Heart left ventricle (tissue), 16 donors: ENCODE measurements around the gene SPRY4. TPM values are rescaled to one million over a fixed set of nuclear protein-coding genes. Genes with fewer than 3 reads are reported as not detected.

Experiments
- ATAC-seq, 4 donors: fragments of 200-7000 bp; cut with Tn5 transposase; one replicate each; pipeline ENCODE4 v1.9.1; 2020 to 2022; ENCODE audit warnings: moderate library complexity in 4 of 4, mild to moderate bottlenecking in 3 of 4, moderate number of reproducible peaks in 1 of 4
- DNase-seq, 5 donors: peaks; one replicate each; pipeline ENCODE4 v3.0.0-alpha.2; 2020
- H3K27ac ChIP-seq, 12 donors: fragments of 200-600 bp; sonication (generic) in 4 of 12; one replicate each; pipeline versions ENCODE4 v1.5.0 to v1.8.0; 2016 to 2022; ENCODE audit warnings: mild to moderate bottlenecking in 2 of 12
- H3K27me3 ChIP-seq, 9 donors: fragments of 200-600 bp; sonication (generic) in 2 of 9; one replicate each; pipeline versions ENCODE4 v1.5.1 to v1.8.0; 2016 to 2022; ENCODE audit warnings: mild to moderate bottlenecking in 3 of 9
- H3K36me3 ChIP-seq, 9 donors: fragments of 200-600 bp; sonication (generic) in 2 of 9; one replicate each; pipeline versions ENCODE4 v1.5.0 to v1.8.0; 2018 to 2022; ENCODE audit warnings: mild to moderate bottlenecking in 2 of 9
- H3K4me1 ChIP-seq, 12 donors: fragments of 200-600 bp; sonication (generic) in 4 of 12; one replicate each; pipeline versions ENCODE4 v1.5.0 to v1.8.0; 2016 to 2022; ENCODE audit warnings: mild to moderate bottlenecking in 3 of 12
- H3K4me3 ChIP-seq, 12 donors: fragments of 200-600 bp; sonication (generic) in 4 of 12; one replicate each; pipeline versions ENCODE4 v1.5.0 to v1.8.0; 2017 to 2022; ENCODE audit warnings: mild to moderate bottlenecking in 9 of 12, moderate library complexity in 4 of 12
- H3K9me3 ChIP-seq, 12 donors: fragments of 200-600 bp; sonication (generic) in 4 of 12; one replicate each; pipeline versions ENCODE4 v1.5.0 to v1.8.0; 2016 to 2022; ENCODE audit warnings: mild to moderate bottlenecking in 1 of 12
- POLR2A ChIP-seq, 2 donors: fragments of 450-650 bp; IDR thresholded peaks; one replicate each; pipeline ENCODE4 v1.6.1; 2017; ENCODE audit warnings: antibody characterized with exemption in 2 of 2, mild to moderate bottlenecking in 2 of 2, moderate library complexity in 2 of 2
- WGBS, 4 donors: extraction: QIAGEN DNeasy Blood & Tissue Kit in 2 of 4; methylation state at CpG; one replicate each; pipeline versions ENCODE4 v1.1.5 to v1.1.7; 2013 to 2018; 5-methylcytosine and 5-hydroxymethylcytosine counted together
- intact Hi-C, 10 donors: fragments of 100-400 bp; cut with DNase I; formaldehyde crosslinking; loops; one replicate each; pipeline versions ENCODE4 v1.11.1 to v1.14.2; 2022
- polyA plus RNA-seq, 2 donors: library from polyadenylated mRNA; stranded (reverse); fragments of 200-250 nt; gene quantifications; one replicate each; pipeline ENCODE4 v1.2.3, GENCODE V29; 2013
- total RNA-seq, 9 donors: library from RNA; depleted of rRNA in 2 of 9; stranded (reverse); fragments of >200 nt in 2 of 9; fragmentation: NEBNext Ultra II Directional in 3 of 9; extraction: Animal tissue kit (Norgen Biotek cat#: 25700) in 3 of 9; gene quantifications; one replicate each; pipeline versions ENCODE4 v1.1.0 to v1.2.4, GENCODE V29; 2016 to 2023
- TF ChIP-seq, protein P1 (sequence below), 12 donors: fragments of 200-600 bp; sonication (generic) in 4 of 12; IDR thresholded peaks; one replicate each; pipeline versions ENCODE4 v1.5.0 to v1.8.0; 2018 to 2022; ENCODE audit warnings: antibody characterized with exemption in 12 of 12, mild to moderate bottlenecking in 5 of 12
- donor health status: ischemic (EF 13 %, LVEDD 7.1; RV severe dilation, severe dysfunction).
- donor health status: healthy with polysubstance abuse.
- donor health status: DM: no; HTN: yes; CAD: no.
- donor health status: DM: no; HTN: no; CAD: no.
- donor health status: ischemic (EF 25% LVEDD 6.9; RV normal size, moderate dysfunction).
- donor health status: ischemic (EF 25% LVEDD 5.7; RV mildly dilated, moderate dysfunction).
- donor health status: healthy.
- donor health status: DM: yes; HTN: yes; CAD: no.
- donor health status: ischemic (EF 35%, LVEDD 5.7; RV mildly dilated, moderate dysfunction).
- donor health status: nonischemic (EF 11% LVEDD 7.7; RV severe dilation, severe dysfunction).
- donor health status: DM: yes; HTN: yes; CAD: no.
- donor health status: PGD.
- donor health status: ischemic (EF 29% LVEDD 5.4; RV normal size, mild dysfunction).
- donor health status: nonischemic (EF 23%, LVEDD 6.1; RV moderate dilation, normal function).

SPRY4 gene
- total and polyA plus RNA-seq, 11 donors, result 4.5 to 21.3 (median 7.7) TPM

DNA sequence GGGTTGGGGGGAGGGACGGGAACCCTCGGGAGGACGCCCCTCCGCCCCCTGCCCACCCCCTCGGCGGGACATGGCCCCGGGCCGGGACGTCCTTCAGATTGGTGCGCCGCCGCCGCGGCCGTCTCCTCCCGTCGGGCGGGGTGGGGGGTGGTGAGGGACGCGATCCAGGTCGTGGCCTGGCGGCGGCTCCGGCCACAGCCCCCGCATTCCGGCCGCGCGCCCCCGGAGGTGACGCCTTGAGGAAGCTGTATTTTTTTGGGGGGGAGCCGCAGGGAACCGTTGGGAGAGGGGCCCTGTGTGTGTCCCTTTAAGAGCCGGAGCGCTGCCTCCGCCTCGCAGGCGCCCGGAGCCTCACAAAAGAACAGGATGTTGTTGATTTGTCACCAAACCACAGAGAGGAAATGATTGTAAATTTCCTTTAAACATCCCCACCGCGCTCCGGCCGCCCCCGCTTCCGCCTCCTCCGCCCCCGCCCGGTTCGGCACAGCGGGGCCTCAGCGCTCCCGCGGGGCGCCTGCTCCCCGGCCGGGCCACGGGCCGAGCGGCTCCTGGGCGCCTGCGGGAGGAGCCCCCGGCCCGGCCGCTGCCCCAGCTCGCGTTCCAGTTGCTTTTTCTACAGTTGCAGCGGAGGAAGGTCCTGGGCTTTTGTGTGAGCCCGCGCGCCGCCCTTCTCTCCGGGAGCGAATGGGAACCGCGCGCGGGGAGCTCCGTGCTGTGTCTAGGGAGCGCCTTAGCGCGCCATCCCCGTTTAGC is 32.1 kb upstream of the SPRY4 start:
- H3K9me3 ChIP-seq, result no peaks in the 10 kb centered on the region
- 0 to 1% (median 0%) methylated on average over 16 to 82 of the region's 82 CpGs for WGBS, 4 donors
- no peaks in the 10 kb centered on the region for H3K36me3 ChIP-seq
- H3K27me3 ChIP-seq, result peaks cover 0 to 33% (median 0%) of the 10 kb centered on the region in 9 donors
- H3K4me3 ChIP-seq, result peak overlapping the region; percentile 52 to 73 (median 64)
- H3K4me1 ChIP-seq, result peaks cover 0 to 22% (median 12%) of the 10 kb centered on the region in 12 donors
- intact Hi-C loops, result loop anchor here in 8 of 10 donors (1.0 to 10.0 kb wide), 9 partner anchors 30 to 202 kb away; partner anchors contain the start of gene SPRY4 (in 2 of the 8)
- DNase-seq (peak; percentile 89 to 93 (median 91)), ATAC-seq (peak; percentile 74 to 93 (median 92))
- H3K27ac ChIP-seq, result peak overlapping the region; percentile 85 to 97 (median 94)
- TF ChIP-seq, protein P1, sequence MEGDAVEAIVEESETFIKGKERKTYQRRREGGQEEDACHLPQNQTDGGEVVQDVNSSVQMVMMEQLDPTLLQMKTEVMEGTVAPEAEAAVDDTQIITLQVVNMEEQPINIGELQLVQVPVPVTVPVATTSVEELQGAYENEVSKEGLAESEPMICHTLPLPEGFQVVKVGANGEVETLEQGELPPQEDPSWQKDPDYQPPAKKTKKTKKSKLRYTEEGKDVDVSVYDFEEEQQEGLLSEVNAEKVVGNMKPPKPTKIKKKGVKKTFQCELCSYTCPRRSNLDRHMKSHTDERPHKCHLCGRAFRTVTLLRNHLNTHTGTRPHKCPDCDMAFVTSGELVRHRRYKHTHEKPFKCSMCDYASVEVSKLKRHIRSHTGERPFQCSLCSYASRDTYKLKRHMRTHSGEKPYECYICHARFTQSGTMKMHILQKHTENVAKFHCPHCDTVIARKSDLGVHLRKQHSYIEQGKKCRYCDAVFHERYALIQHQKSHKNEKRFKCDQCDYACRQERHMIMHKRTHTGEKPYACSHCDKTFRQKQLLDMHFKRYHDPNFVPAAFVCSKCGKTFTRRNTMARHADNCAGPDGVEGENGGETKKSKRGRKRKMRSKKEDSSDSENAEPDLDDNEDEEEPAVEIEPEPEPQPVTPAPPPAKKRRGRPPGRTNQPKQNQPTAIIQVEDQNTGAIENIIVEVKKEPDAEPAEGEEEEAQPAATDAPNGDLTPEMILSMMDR (IDR thresholded peaks at IDR 0.05), result peak in 1 of 12 donors; percentile 16
- peak; percentile 7 to 62 for TF ChIP-seq POLR2A (IDR thresholded peaks at IDR 0.05)

DNA sequence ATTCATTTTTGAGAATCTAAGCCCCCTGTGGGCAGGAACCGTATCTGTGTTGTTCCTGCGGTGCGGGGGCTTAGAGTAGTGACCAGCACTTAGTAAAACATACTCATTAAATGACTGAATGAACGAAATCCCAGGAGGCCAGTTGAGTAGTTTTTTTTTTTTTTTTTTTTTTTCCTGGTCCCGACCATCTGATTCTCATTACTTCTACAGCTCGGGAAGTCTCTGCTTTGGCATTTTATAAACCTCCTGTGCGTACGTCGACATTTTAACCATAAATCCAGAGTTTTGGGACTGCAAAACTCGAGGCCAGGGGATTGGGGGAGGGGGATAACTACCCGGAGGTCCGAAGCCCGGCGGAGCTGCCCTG is 31.5 kb upstream of the SPRY4 start:
- peak in 2 of 4 donors; percentile 1 to 21 for ATAC-seq
- peaks cover 0 to 29% (median 0%) of the 10 kb centered on the region in 9 donors for H3K27me3 ChIP-seq
- WGBS, 4 donors, result 6 to 10% (median 9%) methylated on average over 14 of the region's 14 CpGs
- peak overlapping the region; percentile 52 to 73 (median 64) for H3K4me3 ChIP-seq
- H3K4me1 ChIP-seq, result peaks cover 0 to 22% (median 12%) of the 10 kb centered on the region in 12 donors
- no peak for DNase-seq
- intact Hi-C loops, result loop anchor here in 8 of 10 donors (1.0 to 10.0 kb wide), 9 partner anchors 29 to 202 kb away; partner anchors contain the start of gene SPRY4 (in 2 of the 8)
- H3K27ac ChIP-seq, result peak overlapping the region; percentile 85 to 97 (median 94)
- no peaks in the 10 kb centered on the region for H3K36me3 ChIP-seq
- no peaks in the 10 kb centered on the region for H3K9me3 ChIP-seq
- TF ChIP-seq, protein P1 (IDR thresholded peaks at IDR 0.05), result no peak
- no peak for TF ChIP-seq POLR2A (IDR thresholded peaks at IDR 0.05)

DNA sequence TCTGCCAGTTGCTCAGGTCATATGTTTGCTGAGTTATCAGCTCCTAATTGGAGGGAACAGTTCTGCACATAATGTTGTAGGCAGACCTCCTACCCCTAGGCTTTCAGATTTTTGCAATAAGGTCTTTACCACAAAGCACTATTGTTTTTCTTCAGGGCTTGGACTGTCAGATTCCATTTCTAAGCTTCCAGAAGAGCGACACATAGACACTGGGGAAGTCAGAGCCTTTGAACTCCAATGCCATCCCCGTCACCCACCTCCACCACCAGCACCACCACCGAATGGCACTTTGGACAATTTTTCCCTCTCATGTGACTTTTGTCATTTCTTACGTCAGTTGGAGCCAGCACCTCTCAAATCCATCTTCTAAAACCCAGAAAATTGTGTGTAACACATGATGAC is 28.3 kb upstream of the SPRY4 start:
- 78 to 84% (median 83%) methylated on average over 4 of the region's 4 CpGs for WGBS, 4 donors
- H3K36me3 ChIP-seq, result no peaks in the 10 kb centered on the region
- peaks cover 0 to 15% (median 0%) of the 10 kb centered on the region in 9 donors for H3K27me3 ChIP-seq
- no peak overlapping the region for H3K27ac ChIP-seq
- H3K9me3 ChIP-seq, result no peaks in the 10 kb centered on the region
- H3K4me3 ChIP-seq, result no peak overlapping the region
- peaks cover 0 to 19% (median 9%) of the 10 kb centered on the region in 12 donors for H3K4me1 ChIP-seq
- DNase-seq (no peak), ATAC-seq (no peak)
- intact Hi-C loops, result loop anchor here in 4 of 10 donors (10.0 kb wide), 2 partner anchors 192 to 198 kb away; no protein-coding TSS in a partner anchor
- TF ChIP-seq POLR2A (IDR thresholded peaks at IDR 0.05), result no peak
- TF ChIP-seq, protein P1 (IDR thresholded peaks at IDR 0.05), result no peak

DNA sequence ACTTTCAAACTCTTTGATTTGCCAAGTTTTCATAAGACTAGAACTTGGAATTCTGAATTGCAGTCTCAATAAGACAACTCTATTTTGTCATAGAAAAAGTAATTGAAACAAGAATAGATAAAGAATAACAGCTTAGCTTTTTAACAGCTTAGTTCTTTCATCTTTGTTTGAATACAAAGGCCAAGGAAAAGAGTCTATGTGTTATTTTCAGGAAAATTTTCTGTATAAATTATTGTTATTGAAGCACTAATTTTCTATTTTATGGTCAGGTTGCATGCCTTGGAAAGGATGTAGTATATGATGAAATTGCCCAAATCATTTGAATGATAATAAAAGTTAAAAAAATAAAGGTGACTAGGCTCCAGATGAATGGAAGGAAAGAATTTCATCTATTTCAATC is 25.2 kb upstream of the SPRY4 start:
- intact Hi-C loops, result loop anchor here in 4 of 10 donors (10.0 kb wide), 2 partner anchors 195 kb away; no protein-coding TSS in a partner anchor

More for the DNA sequence above, 25.2 kb upstream of the SPRY4 start:
- Histone ChIP-seq H3K4me3 (no peak overlapping the region), H3K9me3 (peaks cover 0 to 12% (median 7%) of the 10 kb centered on the region in 12 donors), H3K36me3 (no peaks in the 10 kb centered on the region), H3K27me3 (peaks cover 0 to 5% (median 0%) of the 10 kb centered on the region in 9 donors), H3K4me1 (no peaks in the 10 kb centered on the region), H3K27ac (no peak overlapping the region)
- DNase-seq (no peak), ATAC-seq (no peak)
- no peak for TF ChIP-seq POLR2A (IDR thresholded peaks at IDR 0.05)
